ENCODE results near the gene SRY. TPM values are rescaled to one million over a fixed set of nuclear protein-coding genes. Genes with fewer than 3 reads are reported as not detected.

Gene SRY
- total RNA-seq, 4 donors from 2014 or later: not detected

DNA sequence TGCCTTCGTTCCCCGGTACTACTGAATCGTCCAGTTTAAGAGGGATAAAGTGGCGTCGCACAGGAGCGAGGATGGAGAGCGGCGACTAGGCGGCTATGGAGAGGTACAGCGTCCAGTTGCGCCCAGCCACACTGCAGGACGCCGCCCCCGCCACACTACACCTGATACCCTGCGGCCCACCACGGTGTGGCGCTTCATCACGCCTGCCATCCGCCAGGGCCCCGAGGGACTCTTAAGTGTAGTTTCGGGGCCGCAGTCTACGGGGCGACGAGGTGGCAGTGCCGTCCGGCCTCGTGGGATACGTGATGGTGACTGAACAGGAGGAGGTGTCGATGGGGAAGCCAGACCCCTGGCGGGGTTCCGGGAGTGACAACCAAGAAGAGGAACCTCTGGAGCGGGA is 2.3 kb upstream of the SRY start:
- Histone ChIP-seq H3K36me3 (no peaks in the 10 kb centered on the region), H3K27ac (no peak overlapping the region), H3K4me1 (no peaks in the 10 kb centered on the region), H3K4me3 (no peak overlapping the region), H3K27me3 (peaks cover 10% of the 10 kb centered on the region), H3K9me3 (no peaks in the 10 kb centered on the region)
- WGBS, 2 donors (ENCODE audit: low coverage in 1 of 2): no CpG with 5 or more reads among the region's 33 CpGs
- intact Hi-C loops (cut with DNase I; ENCODE audit: low total_unique reads) (no loop called here), in situ Hi-C loops (cut with MboI; ENCODE audit: low pct_ligation_motif_present in 1 of 4, low pct_unique_long_range_greater_than_20kb in 1 of 4, low sequenced_read_pairs in 3 of 4) (no loop called here)
- DNase-seq: no peak
- TF ChIP-seq EP300 (IDR thresholded peaks at IDR 0.05; ENCODE audit: low read depth) (no peak), POLR2AphosphoS5 (IDR thresholded peaks at IDR 0.05) (no peak), CTCF (IDR thresholded peaks at IDR 0.05) (no peak), POLR2A (IDR thresholded peaks at IDR 0.05) (no peak)

GRCh38 chrY:2786876-2787512 is 488 bp downstream of the SRY start:
- TF ChIP-seq POLR2AphosphoS5 (IDR thresholded peaks at IDR 0.05) (no peak), POLR2A (IDR thresholded peaks at IDR 0.05) (no peak), EP300 (IDR thresholded peaks at IDR 0.05; ENCODE audit: low read depth) (no peak), CTCF (IDR thresholded peaks at IDR 0.05) (no peak)
- H3K27me3 ChIP-seq: peaks cover 10% of the 10 kb centered on the region
- no CpG with 5 or more reads among the region's 28 CpGs for WGBS, 2 donors (ENCODE audit: low coverage in 1 of 2)
- intact Hi-C loops (cut with DNase I; ENCODE audit: low total_unique reads): no loop called here
- H3K9me3 ChIP-seq: no peaks in the 10 kb centered on the region
- no peak overlapping the region for H3K27ac ChIP-seq
- peak overlapping the region in 1 of 4 donors; percentile 27 for H3K4me3 ChIP-seq
- H3K36me3 ChIP-seq: no peaks in the 10 kb centered on the region
- in situ Hi-C loops (cut with MboI; ENCODE audit: low pct_ligation_motif_present in 1 of 4, low pct_unique_long_range_greater_than_20kb in 1 of 4, low sequenced_read_pairs in 3 of 4): no loop called here
- DNase-seq: no peak
- H3K4me1 ChIP-seq: no peaks in the 10 kb centered on the region

Small RNA genes within 50 kb of the gene (small RNA-seq; reads per million reads assigned to genes)
- gene RNU6-1334P (0 reads per million in 4 donors), gene TOMM22P2 (0 reads per million in 4 donors)

Other genes with a start within 250 kb of the SRY start
- 100 to 1,000 TPM in 2 of 4 donors, not detected in 2; 125 to 177 TPM for gene RPS4Y1, start 53.9 kb upstream of the SRY start, total RNA-seq
- gene ZFY, start 147.7 kb upstream of the SRY start, total RNA-seq: 10 to 100 TPM in 2 of 4 donors, not detected in 2; 12.7 to 15.8 TPM

All from transverse colon (tissue), 4 donors.